Neutrophil (primary cell): ENCODE results near the gene APOBEC3B.
A peak's percentile ranks its signal among the peaks of the same experiment; 100 is the strongest.

Experiments
- H3K27ac ChIP-seq: fragments of 200-600 bp; sonication (generic); 2 replicates; pipeline ENCODE4 v1.5.1; 2016; ENCODE audit warnings: mild to moderate bottlenecking, moderate library complexity
- H3K27me3 ChIP-seq: fragments of 200-600 bp; sonication (generic); 2 replicates; pipeline ENCODE4 v1.6.0; 2016; ENCODE audit warnings: mild to moderate bottlenecking
- H3K36me3 ChIP-seq: fragments of 200-600 bp; sonication (generic); 2 replicates; pipeline ENCODE4 v1.5.1; 2017
- H3K4me1 ChIP-seq, 2 experiments: fragments of 200-600 bp in 1 of 2; sonication (generic) in 1 of 2; 1 replicate in 1 of 2; 2 replicates in 1 of 2; pipeline versions ENCODE4 v1.5.1 to v1.6.1; 2013 to 2016; ENCODE audit warnings: low read depth in 1 of 2, low read length in 1 of 2, mild to moderate bottlenecking in 1 of 2, moderate library complexity in 1 of 2; ENCODE audit not compliant: control insufficient read depth in 1 of 2, insufficient read depth in 1 of 2
- H3K4me3 ChIP-seq, 2 experiments: fragments of 200-600 bp in 1 of 2; sonication (generic) in 1 of 2; 1 replicate in 1 of 2; 2 replicates in 1 of 2; pipeline ENCODE4 v1.5.1; 2013 to 2016; ENCODE audit warnings: low read depth in 1 of 2, low read length in 1 of 2, mild to moderate bottlenecking in 1 of 2, moderate library complexity in 1 of 2
- H3K9me3 ChIP-seq: fragments of 200-600 bp; sonication (generic); 2 replicates; pipeline ENCODE4 v1.5.1; 2016
- CTCF ChIP-seq: fragments of 200-600 bp; sonication (generic); IDR thresholded peaks from 2 replicates; pipeline ENCODE4 v1.5.1; 2016; ENCODE audit warnings: antibody characterized with exemption

The APOBEC3B gene

GRCh38 chr22:38981992-38982927, at the start of gene APOBEC3B:
TSS of gene APOBEC3B (plus strand) at chr22:38982347. CDS start at chr22:38982454, 107 bp downstream.
- peaks cover 1% of the 10 kb centered on the region for H3K36me3 ChIP-seq
- H3K4me1 ChIP-seq = peaks cover 23 to 31% of the 10 kb centered on the region in 2 experiments
- peak; percentile 33 for TF ChIP-seq CTCF
- peaks cover 4% of the 10 kb centered on the region for H3K27me3 ChIP-seq
- peak within 1 kb of the TSS; percentile 60 to 70 for H3K4me3 ChIP-seq
- no peaks in the 10 kb centered on the region for H3K9me3 ChIP-seq
- H3K27ac ChIP-seq = peak within 1 kb of the TSS; percentile 82

GRCh38 chr22:38935023-38935422, 47.1 kb upstream of the APOBEC3B start:
- peaks cover 39% of the 10 kb centered on the region for H3K27me3 ChIP-seq
- H3K36me3 ChIP-seq = no peaks in the 10 kb centered on the region
- H3K4me3 ChIP-seq = no peak overlapping the region

GRCh38 chr22:38935616-38936015, 46.5 kb upstream of the APOBEC3B start:
- Histone ChIP-seq H3K36me3 (no peaks in the 10 kb centered on the region), H3K27ac (no peak overlapping the region), H3K27me3 (peaks cover 39% of the 10 kb centered on the region), H3K4me1 (peaks cover 2% of the 10 kb centered on the region in 2 experiments), H3K4me3 (no peak overlapping the region), H3K9me3 (no peaks in the 10 kb centered on the region)
- no peak for TF ChIP-seq CTCF

More at GRCh38 chr22:38935023-38935422, 47.1 kb upstream of the APOBEC3B start:
- Histone ChIP-seq H3K9me3 (no peaks in the 10 kb centered on the region), H3K4me1 (no peaks in the 10 kb centered on the region), H3K27ac (no peak overlapping the region)
- TF ChIP-seq CTCF = no peak

- peaks cover 11 to 12% of the 10 kb centered on the region in 2 experiments for H3K4me1 ChIP-seq
- H3K27me3 ChIP-seq = peaks cover 39% of the 10 kb centered on the region
- H3K36me3 ChIP-seq = no peaks in the 10 kb centered on the region
- H3K4me3 ChIP-seq = no peak overlapping the region
- no peaks in the 10 kb centered on the region for H3K9me3 ChIP-seq
- no peak overlapping the region for H3K27ac ChIP-seq
- no peak for TF ChIP-seq CTCF
Observed at GRCh38 chr22:38936562-38936961, 45.6 kb upstream of the APOBEC3B start.

- Histone ChIP-seq H3K4me1 (peaks cover 16% of the 10 kb centered on the region in 2 experiments), H3K4me3 (no peak overlapping the region), H3K9me3 (no peaks in the 10 kb centered on the region), H3K27me3 (peaks cover 39% of the 10 kb centered on the region), H3K27ac (no peak overlapping the region), H3K36me3 (no peaks in the 10 kb centered on the region)
- no peak for TF ChIP-seq CTCF
Observed at GRCh38 chr22:38937036-38937435, 45.1 kb upstream of the APOBEC3B start.
